ENCODE results near the gene GTPBP8.
"Not testable (repeated sequence)": the region's sequence is repeated elsewhere in the genome, so short reads cannot be mapped to it uniquely, and the experiment has no call there.

The GTPBP8 gene

DNA sequence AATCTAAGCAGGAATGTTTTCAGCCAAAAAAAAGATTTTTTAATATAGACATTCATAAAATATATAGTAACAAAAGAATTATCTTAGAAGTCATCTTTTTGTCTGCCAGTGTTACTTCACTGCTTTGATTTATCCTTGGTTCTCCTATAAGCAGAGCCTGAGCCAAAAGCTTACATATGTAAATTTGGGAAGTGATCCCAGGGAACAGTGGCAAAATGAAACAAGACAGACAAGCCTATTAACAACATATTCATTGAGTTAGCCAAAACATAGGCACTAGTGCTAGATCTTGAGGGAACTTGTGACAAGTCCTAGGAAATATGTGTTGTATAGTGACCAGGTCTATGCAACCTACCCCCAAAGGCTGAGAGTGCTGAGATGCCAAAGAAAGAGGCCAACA is 11.3 kb downstream of the GTPBP8 start:
- no peak for DNase-seq

DNA sequence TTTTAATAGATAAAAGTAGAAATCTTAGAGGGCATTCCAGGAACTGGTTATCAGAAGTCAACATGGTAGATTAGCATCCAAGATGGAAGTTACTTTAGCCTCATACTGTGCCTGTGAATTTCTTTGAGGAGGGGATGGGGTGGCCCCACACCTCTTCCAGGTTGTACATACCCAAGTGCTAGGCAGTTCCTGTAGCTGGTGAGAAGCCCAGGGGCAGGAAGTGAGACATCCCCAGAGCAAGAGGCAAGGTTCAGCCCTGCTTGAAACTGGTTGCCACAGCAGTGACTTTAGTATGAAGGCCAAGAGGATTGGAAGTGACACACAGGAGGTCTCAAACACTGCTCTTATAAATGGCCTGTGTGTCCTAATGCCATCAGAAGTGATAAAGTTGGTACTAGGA is 11.9 kb downstream of the GTPBP8 start:
- DNase-seq = no peak

DNA sequence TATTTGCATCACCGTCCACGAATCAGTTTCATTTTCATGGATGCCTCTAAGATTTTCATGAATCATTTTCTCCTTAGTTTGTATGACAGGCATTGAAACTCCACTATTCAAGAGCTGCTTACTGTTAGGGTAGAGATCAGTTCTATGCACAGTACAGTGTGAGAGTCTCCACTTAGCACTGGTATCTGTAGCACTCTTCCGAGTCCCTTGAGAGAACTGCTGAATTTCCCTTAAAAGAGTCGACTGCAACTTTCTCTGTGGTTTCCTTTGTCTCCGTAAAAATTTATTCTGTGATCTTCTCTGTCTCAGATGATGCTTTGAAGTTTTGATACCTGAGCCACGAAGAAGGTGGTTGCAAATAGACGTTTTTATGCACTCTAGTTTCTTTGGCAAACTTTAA is 14.8 kb downstream of the GTPBP8 start:
- DNase-seq = no peak

DNA sequence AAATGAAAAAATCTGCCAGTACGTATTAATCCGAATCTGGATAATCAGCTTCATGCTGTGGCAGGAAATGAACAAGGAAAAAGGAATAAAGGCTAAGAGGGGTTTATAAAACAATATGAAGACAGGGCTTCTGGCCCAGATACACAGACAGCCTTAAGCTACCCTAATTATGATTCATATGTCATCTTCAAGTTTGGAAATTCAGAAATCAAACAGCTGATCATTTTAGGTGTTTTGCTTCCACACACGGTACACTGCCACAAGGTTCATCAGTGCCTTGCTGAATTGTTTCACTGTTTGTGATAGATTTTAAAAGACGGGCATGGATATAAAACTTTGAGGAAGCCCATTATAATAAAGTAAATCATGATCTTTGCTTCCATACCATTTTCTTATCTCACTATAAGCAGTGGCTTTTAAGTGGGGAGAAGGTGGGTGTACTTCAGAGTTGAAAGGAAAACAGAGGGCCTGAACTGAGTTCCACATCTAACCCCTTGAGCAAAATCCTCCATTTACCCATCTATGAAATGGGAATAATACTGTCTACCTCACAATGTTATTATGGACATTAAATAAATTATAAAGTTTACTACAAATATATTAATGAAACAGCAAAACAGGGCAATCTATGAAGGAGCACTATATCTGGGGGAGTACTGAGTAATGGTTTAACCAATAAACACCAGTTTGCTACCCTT is 15.7 kb downstream of the GTPBP8 start:
- no peak for DNase-seq

DNA sequence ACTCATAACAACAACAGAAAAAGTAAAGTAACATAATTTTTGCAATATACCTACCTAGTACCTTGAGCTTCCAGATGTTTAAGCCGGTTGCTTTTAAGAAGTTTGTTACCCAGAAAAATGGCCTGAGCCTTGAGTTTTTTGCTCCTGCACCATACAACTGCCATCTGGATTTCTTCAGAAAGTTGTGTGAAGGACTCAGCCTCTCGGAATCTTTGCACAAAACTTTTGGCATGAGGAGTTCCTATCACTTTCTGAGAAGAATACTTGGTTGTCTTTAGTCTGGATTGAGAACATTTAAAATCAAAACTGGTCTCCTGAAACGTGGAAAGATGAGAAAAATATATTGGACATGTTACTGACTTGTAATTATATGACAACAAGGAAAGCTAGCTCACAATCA is 17.3 kb downstream of the GTPBP8 start:
- DNase-seq = no peak

DNA sequence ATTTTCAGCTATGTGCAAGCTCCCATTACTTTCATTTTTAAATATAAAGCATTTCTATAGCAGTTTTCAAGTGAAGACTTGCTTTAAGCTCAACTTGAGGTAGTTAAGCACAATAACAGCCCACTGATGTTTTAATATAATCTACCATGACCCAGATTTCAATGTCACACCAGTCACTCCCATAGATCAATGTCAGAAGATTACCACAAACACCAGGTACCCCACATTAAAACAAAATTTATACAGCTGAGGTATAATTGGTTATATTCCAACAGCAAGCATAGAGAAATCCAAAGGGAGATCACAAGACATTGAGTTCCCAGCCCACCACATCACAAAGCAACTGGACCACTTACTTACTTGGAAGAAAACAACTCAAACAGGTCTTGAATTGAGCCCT is 22.8 kb downstream of the GTPBP8 start:
- no peak for DNase-seq

DNA sequence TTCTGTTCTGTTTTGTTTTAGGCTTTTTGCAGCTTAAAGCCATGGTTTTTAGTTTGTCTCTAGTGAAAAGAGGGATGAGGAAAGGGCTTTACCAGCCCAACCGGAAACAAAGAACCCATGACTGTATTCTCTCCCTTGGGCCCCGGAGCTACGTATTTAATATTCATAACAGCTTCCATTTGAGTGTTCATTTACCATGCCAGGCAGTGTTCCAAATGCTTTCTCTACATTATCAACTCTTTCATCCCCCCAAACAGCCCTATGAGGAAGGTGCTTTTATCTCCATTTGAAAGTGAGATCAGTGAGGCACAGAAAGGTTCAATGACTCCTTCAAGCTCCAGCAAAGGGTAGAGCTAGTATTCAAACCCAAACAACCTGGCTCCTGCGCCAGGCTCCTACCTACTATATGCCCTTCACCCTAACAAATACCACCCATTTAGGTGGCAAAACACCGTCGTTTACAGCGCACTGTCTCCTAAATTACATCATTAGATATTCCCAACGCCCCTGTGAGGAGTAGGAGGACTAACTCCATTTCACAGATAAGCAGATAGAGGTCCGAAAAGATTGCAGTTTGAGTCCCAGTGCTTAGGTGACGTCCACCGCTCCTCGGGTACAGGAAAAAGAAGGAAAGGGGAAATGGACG is 27.9 kb downstream of the GTPBP8 start:
- peak; percentile 2 for DNase-seq

DNA sequence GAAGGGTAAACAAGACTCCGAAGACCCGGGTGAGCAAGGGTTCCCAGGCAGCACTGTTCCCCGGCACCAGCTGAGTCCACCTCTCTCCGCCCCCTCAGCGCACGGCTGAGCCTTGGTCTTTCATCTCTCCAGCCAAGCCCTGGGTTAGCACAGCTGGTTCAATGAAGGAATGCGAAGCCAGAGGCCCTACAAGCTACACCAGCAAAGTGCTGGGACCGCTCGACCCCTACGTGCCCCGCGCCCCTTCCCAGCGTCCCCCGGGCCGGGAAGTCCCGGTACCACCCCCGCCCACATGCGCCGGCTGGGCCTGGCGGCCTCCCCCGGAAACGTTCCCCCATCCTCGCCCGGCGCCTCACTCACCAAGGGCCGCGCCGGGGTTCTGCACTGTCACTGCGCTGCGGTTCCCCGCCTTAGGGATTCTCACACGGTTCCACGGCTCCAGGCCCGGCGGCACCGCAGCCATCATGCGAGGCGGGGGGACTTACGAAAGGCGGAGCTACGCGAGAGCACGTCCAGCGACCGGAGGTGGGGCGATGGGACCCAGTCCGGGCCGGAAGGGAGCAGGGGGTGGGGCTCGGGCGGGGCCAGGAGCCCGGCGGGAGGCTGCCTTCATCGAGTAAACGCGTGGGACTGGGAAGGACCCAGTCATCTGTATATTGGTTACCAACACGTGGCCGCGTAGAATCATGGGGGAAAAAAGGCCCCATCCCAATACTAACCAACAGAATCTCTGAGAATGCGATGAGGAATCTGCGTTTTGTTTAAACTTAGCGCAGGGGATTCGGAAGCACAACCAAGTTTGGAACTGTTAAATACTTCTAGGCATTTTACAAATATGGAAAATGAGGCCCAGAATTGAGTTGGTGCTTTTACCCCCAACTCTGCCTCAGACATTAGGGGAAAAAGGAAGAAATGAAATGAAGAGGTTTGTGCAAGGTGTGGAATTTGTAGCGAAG is 28.7 kb downstream of the GTPBP8 start:
- DNase-seq = peak; percentile 83

DNA sequence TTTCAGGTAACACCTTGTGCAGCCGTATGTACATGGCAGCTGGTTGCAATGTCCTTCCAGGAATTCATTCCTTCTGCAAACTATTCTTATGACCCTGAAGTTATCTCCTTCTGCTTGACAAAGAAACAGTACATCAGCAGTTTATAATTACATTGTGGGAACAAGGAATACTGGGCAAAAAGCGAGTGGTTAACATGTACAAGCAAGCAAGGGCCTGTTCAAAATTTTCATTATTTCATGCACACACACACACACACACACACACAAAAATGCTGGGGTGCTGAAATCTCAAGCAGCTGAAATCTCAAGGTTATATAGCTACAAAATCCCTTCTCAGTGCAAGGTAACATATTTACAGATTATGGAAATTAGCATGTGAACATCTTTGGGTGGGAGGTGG is 30.7 kb downstream of the GTPBP8 start:
- DNase-seq = no peak

DNA sequence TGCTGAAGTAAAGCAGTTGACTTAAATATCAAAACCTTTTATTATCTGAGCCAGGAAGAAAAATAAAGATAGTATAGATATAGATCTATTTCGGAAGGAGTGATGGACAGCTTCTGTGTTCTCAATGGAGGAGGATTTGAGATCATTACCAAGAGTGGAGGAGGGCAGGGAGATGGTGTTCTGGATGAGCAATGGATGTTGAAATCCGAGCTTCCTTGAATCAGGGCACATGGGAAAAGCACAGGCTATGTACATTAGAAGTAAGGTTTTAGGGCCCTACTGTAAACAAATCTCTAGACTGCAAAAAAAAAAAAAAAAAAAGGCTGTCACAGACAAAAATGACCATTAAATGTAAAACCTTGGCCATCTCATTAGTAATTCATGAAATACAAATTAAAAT is 43.2 kb downstream of the GTPBP8 start:
- DNase-seq = no peak

DNA sequence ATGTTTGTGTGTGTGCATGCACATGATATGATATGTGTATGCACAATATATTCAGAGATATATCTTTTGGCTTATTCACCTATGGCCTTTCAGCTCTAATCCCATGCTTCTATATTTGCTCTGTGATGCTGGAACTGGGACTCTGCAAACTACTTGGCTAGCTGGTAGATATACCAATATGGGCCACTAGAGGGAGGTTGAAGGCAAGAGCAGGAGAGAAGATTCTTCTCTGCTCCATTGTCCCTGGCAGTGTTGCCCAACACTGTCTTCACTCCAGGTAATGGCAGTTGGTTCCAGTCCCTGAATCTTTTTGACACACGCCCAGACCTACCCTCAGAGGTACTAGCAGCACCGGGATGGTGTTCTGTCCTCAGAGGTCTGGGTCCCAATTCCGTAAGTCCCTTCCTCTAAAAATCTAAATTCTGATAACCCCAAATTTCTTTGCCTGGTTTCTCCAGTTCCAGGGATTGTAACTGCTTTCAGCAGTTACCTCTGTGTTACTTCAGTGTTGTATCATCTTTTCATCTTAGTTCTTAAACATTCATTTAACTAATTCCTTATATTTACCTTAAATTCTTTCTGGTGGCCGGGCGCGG is 44.7 kb downstream of the GTPBP8 start:
- peak; percentile 64 for DNase-seq

DNA sequence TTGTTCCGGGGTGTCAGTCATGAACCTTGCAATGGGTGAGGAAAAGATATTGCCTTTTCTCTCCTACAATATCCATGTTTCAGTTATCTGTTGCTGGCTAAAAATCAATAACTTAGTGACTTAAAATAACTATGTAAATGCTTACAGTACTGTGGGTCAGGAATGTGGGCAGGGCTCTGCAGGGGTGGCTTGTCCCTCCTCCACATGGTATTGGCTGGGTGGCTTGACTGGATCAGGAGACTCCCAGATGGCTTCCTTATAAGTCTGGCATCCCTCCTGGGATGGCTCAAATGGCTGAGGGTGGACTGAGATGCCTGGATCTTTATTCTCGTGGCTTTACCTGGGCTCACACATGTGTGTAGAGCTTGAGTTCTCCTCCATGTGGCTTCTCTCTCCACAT is 47.5 kb downstream of the GTPBP8 start:
- no peak for DNase-seq

DNA sequence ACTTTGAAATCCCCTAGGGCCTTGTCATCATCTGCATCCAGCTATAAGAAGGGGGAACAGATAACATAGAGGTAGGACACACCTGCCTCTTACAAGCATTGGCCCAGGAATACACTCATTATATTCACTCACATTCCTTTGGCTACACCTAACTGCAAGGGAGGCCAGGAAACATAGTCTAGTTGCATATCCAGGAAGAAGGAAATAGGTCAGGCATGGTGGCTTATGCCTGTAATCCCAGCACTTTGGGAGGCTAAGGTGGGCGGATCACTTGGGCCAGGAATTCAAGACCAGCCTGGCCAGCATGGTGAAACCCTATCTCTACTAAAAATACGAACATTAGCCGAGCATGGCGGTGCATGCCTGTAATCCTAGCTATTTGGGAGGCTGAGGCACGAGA is 48.8 kb downstream of the GTPBP8 start:
- no peak for DNase-seq

DNA sequence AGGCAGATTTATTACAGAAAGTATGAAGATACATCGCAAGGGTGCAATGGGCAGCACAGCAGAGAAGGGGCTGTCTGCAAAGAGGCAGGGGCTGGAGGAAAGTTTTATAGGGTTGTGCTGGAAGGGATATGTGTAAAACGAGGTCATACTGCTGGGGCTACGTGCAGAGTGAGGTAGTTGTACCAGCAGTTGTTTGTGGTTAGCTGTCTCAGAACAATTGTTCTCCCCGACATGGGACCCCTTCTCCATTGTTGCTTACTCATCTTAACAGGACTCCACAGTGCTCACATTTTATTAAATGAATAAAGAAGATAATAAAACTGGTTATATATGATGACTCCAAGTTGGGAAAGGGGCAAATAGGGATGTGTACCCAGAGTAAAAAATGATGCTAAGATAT is 49.4 kb downstream of the GTPBP8 start:
- DNase-seq = no peak

DNA sequence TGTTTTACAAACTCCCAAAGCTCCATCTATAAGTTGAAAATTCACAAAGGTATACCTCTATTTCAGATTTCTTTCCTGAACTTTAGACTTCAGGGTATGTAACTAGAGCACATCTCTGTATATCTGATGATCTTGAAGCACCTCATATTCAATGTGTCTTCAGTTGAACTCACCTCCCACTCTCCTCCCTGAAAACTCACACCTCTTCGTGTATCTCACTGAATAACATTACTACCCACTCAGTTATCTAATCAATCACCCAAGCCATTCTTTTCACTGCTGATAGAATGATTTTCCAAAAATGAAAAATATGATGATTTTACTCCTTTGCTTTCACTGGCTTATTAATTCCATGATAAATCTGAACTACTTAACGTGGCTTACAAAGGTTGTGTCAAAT is 52.9 kb downstream of the GTPBP8 start:
- no peak for DNase-seq

DNA sequence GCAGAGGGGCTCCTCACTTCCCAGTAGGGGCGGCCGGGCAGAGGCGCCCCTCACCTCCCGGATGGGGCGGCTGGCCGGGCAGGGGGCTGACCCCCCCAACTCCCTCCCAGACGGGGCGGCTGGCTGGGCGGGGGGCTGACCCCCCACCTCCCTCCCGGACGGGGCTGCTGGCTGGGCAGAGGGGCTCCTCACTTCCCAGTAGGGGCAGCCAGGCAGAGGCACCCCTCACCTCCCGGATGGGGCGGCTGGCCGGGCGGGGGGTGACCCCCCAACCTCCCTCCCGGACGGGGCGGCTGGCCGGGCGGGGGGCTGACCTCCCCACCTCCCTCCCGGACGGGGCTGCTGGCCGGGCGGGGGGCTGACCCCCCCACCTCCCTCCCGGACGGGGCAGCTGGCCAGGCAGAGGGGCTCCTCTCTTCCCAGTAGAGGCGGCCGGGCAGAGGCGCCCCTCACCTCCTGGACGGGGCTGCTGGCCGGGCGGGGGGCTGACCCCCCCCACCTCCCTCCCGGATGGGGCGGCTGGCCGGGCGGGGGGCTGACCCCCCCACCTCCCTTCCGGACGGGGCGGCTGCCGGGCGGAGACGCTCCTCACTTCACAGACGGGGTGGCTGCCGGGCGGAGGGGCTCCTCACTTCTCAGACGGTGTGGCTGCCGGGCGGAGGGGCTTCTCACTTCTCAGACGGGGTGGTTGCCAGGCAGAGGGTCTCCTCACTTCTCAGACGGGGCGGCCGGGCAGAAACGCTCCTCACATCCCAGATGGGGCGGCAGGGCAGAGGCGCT is 55.6 kb downstream of the GTPBP8 start:
- not testable (repeated sequence) for DNase-seq

DNA sequence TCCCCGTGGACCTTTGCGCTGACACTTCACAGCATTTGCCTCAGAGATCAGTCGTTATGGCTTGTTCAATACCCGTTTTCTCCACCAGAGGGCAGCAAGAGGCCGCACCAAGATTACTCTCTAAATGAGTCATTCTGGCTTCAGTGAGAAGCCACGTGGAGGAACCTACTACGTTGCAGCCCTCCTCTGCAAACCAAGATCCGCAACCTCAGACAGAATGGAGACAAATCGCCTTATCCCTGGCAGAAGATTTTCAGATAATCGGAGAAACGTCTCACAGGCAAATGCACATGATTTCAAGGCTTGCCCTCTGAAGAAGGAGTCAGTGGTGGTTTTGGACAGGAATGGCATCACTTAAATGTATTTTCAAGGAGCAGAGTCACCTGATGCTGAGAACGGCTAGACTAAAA is 60.5 kb downstream of the GTPBP8 start:
- DNase-seq = peak; percentile 66
